SK-N-SH treated with all-trans-retinoic acid at 6 μM for 48 hours (cell line): ENCODE data around the gene MRGPRG.

Source experiments
- ARNTL ChIP-seq: fragments of 450-650 bp; formaldehyde crosslinking; IDR thresholded peaks from 2 replicates; pipeline ENCODE4 v1.5.0; 2020; ENCODE audit warnings: low read depth, mild to moderate bottlenecking, moderate library complexity, borderline replicate concordance
- BACH2 ChIP-seq: fragments of 250-450 bp; sonication (Bioruptor Pico); IDR thresholded peaks from 2 replicates; pipeline ENCODE4 v1.9.0; 2021; ENCODE audit warnings: mild to moderate bottlenecking, borderline replicate concordance
- CSDC2 ChIP-seq: fragments of 250-450 bp; sonication (Bioruptor Pico); IDR thresholded peaks from 2 replicates; pipeline ENCODE4 v1.5.0; 2020; ENCODE audit warnings: mild to moderate bottlenecking, moderate library complexity
- ISL1 ChIP-seq: fragments of 250-450 bp; sonication (Bioruptor Pico); IDR thresholded peaks from 2 replicates; pipeline ENCODE4 v2.1.2; 2022; ENCODE audit warnings: mild to moderate bottlenecking, moderate library complexity
- PPARA ChIP-seq: fragments of 250-450 bp; sonication (Bioruptor Pico); IDR thresholded peaks from 2 replicates; pipeline ENCODE4 v1.5.0; 2020; ENCODE audit warnings: mild to moderate bottlenecking, borderline replicate concordance
- RARB ChIP-seq: fragments of 250-450 bp; sonication (Bioruptor Pico); IDR thresholded peaks from 2 replicates; pipeline ENCODE4 v1.8.0; 2021; ENCODE audit warnings: mild to moderate bottlenecking, moderate library complexity
- TCF4 ChIP-seq: fragments of 250-450 bp; sonication (Bioruptor Pico); IDR thresholded peaks from 2 replicates; pipeline ENCODE4 v1.8.0; 2021; ENCODE audit warnings: mild to moderate bottlenecking, moderate library complexity, borderline replicate concordance
- ZFP3 ChIP-seq: fragments of 250-450 bp; sonication (Bioruptor Pico); IDR thresholded peaks from 2 replicates; pipeline ENCODE4 v1.5.0; 2020; ENCODE audit warnings: mild to moderate bottlenecking, moderate library complexity
- ZFP30 ChIP-seq: fragments of 450-650 bp; formaldehyde crosslinking; IDR thresholded peaks from 2 replicates; pipeline ENCODE4 v1.5.0; 2022; ENCODE audit warnings: mild to moderate bottlenecking, moderate library complexity
- TF ChIP-seq, protein P1 (sequence below): fragments of 250-450 bp; sonication (Bioruptor Pico); IDR thresholded peaks from 2 replicates; pipeline ENCODE4 v1.5.1; 2020; ENCODE audit warnings: low read depth, mild to moderate bottlenecking, moderate library complexity
- TF ChIP-seq, protein P2 (sequence below): fragments of 250-450 bp; sonication (Bioruptor Pico); IDR thresholded peaks from 2 replicates; pipeline ENCODE4 v1.8.0; 2020; ENCODE audit warnings: mild to moderate bottlenecking, moderate library complexity, borderline replicate concordance
- TF ChIP-seq, protein P3 (sequence below): fragments of 250-450 bp; sonication (Bioruptor Pico); IDR thresholded peaks from 2 replicates; pipeline ENCODE4 v1.5.1; 2021; ENCODE audit warnings: mild to moderate bottlenecking, moderate library complexity

DNA sequence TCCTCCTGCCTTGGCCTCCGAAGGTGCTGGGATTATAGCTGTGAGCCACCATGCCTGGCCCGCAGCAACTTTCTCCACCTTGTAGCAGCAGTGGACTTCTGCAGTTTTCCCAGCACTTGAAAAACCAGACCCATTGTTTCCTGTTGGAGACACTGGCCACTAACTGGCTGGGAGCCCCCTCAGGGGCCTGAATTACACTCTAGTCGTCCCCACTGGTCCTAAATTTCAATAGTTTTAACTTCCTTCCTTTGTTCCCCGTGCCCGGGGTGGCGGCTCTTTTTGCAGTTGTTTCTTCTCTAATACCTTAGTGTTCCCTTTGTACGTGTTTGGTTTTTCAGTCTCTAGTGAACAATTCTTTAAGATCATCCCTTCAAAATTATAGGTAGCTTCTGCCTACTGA is 16.2 kb upstream of the MRGPRG start:
- no peak for TF ChIP-seq RARB (CRISPR knock-in tag)
- TF ChIP-seq, protein P1, sequence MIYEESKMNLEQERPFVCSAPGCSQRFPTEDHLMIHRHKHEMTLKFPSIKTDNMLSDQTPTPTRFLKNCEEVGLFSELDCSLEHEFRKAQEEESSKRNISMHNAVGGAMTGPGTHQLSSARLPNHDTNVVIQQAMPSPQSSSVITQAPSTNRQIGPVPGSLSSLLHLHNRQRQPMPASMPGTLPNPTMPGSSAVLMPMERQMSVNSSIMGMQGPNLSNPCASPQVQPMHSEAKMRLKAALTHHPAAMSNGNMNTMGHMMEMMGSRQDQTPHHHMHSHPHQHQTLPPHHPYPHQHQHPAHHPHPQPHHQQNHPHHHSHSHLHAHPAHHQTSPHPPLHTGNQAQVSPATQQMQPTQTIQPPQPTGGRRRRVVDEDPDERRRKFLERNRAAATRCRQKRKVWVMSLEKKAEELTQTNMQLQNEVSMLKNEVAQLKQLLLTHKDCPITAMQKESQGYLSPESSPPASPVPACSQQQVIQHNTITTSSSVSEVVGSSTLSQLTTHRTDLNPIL = no peak
- no peak for TF ChIP-seq ARNTL (CRISPR knock-in tag)
- no peak for TF ChIP-seq ISL1 (CRISPR knock-in tag)
- TF ChIP-seq, protein P2, sequence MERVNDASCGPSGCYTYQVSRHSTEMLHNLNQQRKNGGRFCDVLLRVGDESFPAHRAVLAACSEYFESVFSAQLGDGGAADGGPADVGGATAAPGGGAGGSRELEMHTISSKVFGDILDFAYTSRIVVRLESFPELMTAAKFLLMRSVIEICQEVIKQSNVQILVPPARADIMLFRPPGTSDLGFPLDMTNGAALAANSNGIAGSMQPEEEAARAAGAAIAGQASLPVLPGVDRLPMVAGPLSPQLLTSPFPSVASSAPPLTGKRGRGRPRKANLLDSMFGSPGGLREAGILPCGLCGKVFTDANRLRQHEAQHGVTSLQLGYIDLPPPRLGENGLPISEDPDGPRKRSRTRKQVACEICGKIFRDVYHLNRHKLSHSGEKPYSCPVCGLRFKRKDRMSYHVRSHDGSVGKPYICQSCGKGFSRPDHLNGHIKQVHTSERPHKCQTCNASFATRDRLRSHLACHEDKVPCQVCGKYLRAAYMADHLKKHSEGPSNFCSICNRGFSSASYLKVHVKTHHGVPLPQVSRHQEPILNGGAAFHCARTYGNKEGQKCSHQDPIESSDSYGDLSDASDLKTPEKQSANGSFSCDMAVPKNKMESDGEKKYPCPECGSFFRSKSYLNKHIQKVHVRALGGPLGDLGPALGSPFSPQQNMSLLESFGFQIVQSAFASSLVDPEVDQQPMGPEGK (CRISPR knock-in tag) = no peak
- TF ChIP-seq, protein P3, sequence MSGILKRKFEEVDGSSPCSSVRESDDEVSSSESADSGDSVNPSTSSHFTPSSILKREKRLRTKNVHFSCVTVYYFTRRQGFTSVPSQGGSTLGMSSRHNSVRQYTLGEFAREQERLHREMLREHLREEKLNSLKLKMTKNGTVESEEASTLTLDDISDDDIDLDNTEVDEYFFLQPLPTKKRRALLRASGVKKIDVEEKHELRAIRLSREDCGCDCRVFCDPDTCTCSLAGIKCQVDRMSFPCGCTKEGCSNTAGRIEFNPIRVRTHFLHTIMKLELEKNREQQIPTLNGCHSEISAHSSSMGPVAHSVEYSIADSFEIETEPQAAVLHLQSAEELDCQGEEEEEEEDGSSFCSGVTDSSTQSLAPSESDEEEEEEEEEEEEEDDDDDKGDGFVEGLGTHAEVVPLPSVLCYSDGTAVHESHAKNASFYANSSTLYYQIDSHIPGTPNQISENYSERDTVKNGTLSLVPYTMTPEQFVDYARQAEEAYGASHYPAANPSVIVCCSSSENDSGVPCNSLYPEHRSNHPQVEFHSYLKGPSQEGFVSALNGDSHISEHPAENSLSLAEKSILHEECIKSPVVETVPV (CRISPR knock-in tag) = no peak
- TF ChIP-seq PPARA (CRISPR knock-in tag) = no peak
- TF ChIP-seq CSDC2 (CRISPR knock-in tag) = no peak
- no peak for TF ChIP-seq TCF4 (CRISPR knock-in tag)
- no peak for TF ChIP-seq BACH2 (CRISPR knock-in tag)
- no peak for TF ChIP-seq ZFP3 (CRISPR knock-in tag)
- TF ChIP-seq ZFP30 (CRISPR knock-in tag) = no peak
